Karpas-422 (cell line): ENCODE measurements around the gene MMP14. TPM values are rescaled to one million over a fixed set of nuclear protein-coding genes. Genes with fewer than 3 reads are reported as not detected.

Source experiments
- DNase-seq: peaks from one replicate; pipeline ENCODE4 v3.0.0-alpha.2; 2015
- H2AFZ ChIP-seq: fragments of 200-600 bp; sonication (generic); 2 replicates; pipeline ENCODE4 v1.6.1; 2014; ENCODE audit warnings: antibody characterized with exemption, low read length, mixed read lengths
- H3K27ac ChIP-seq: fragments of 200-600 bp; sonication (generic); 2 replicates; pipeline ENCODE4 v1.5.1; 2014; ENCODE audit warnings: mild to moderate bottlenecking, low read length, moderate library complexity
- H3K27me3 ChIP-seq: fragments of 200-600 bp; sonication (generic); 2 replicates; pipeline ENCODE4 v1.6.1; 2014; ENCODE audit warnings: low read length, mixed read lengths
- H3K36me3 ChIP-seq: fragments of 200-600 bp; sonication (generic); 2 replicates; pipeline ENCODE4 v1.6.1; 2014; ENCODE audit warnings: low read length, mixed read lengths; ENCODE audit not compliant: insufficient read depth
- H3K4me1 ChIP-seq: fragments of 200-600 bp; sonication (generic); 2 replicates; pipeline ENCODE4 v1.6.1; 2014; ENCODE audit warnings: mild to moderate bottlenecking, low read length, mixed read lengths
- H3K4me2 ChIP-seq: fragments of 200-600 bp; sonication (generic); 2 replicates; pipeline ENCODE4 v1.6.1; 2014; ENCODE audit warnings: low read length, low read depth, mild to moderate bottlenecking; ENCODE audit not compliant: poor library complexity, severe bottlenecking
- H3K4me3 ChIP-seq: fragments of 200-600 bp; sonication (generic); 2 replicates; pipeline ENCODE4 v1.5.1; 2014; ENCODE audit warnings: mild to moderate bottlenecking, antibody characterized with exemption, low read length, mixed read lengths
- H3K79me2 ChIP-seq: fragments of 200-600 bp; sonication (generic); 2 replicates; pipeline ENCODE4 v1.6.1; 2014; ENCODE audit warnings: mild to moderate bottlenecking, low read length, mixed read lengths
- H3K9ac ChIP-seq: fragments of 200-600 bp; sonication (generic); 2 replicates; pipeline ENCODE4 v1.6.0; 2014; ENCODE audit warnings: low read length
- H3K9me2 ChIP-seq: fragments of 200-600 bp; sonication (generic), shearing (Covaris generic); replicated peaks from 2 replicates; pipeline ENCODE4 v1.6.0; 2014; ENCODE audit warnings: mild to moderate bottlenecking, low read length, moderate library complexity; ENCODE audit not compliant: insufficient read depth
- H3K9me3 ChIP-seq: fragments of 300-700, 200-600 bp; sonication (generic); 2 replicates; pipeline ENCODE4 v1.6.1; 2014; ENCODE audit warnings: low read length, mixed read lengths
- H4K20me1 ChIP-seq: fragments of 200-600 bp; sonication (generic); 2 replicates; pipeline ENCODE4 v1.6.1; 2014; ENCODE audit warnings: mild to moderate bottlenecking, antibody characterized with exemption, low read length, low read depth; ENCODE audit not compliant: insufficient read depth
- total RNA-seq: library from RNA; depleted of rRNA; stranded (reverse); fragments of >200 nt; shearing (Covaris generic); gene quantifications from 2 replicates; pipeline ENCODE4 v1.2.3, GENCODE V29; 2014; ENCODE audit warnings: low replicate concordance

Gene MMP14
- total RNA-seq, 1 experiment from 2014 or later = 1.9 TPM

- Histone ChIP-seq H3K27ac (no peak overlapping the region), H4K20me1 (no peaks in the 10 kb centered on the region), H3K9me2 (no peaks in the 10 kb centered on the region), H3K79me2 (no peaks in the 10 kb centered on the region), H3K27me3 (no peaks in the 10 kb centered on the region), H3K9ac (no peak overlapping the region), H3K4me2 (no peak overlapping the region), H3K4me3 (no peak overlapping the region), H3K36me3 (no peaks in the 10 kb centered on the region), H2AFZ (no peak overlapping the region), H3K4me1 (no peaks in the 10 kb centered on the region), H3K9me3 (no peaks in the 10 kb centered on the region)
- DNase-seq = no peak
Measured at GRCh38 chr14:22842211-22843122, 6.1 kb downstream of the MMP14 start.

GRCh38 chr14:22843123-22843925, 6.9 kb downstream of the MMP14 start:
- no peak overlapping the region for H3K27ac ChIP-seq
- no peak for DNase-seq
- H3K4me3 ChIP-seq = no peak overlapping the region
- no peaks in the 10 kb centered on the region for H3K9me2 ChIP-seq
- H3K4me1 ChIP-seq = no peaks in the 10 kb centered on the region
- no peaks in the 10 kb centered on the region for H3K9me3 ChIP-seq
- H3K9ac ChIP-seq = no peak overlapping the region
- no peaks in the 10 kb centered on the region for H4K20me1 ChIP-seq
- no peaks in the 10 kb centered on the region for H3K27me3 ChIP-seq
- no peaks in the 10 kb centered on the region for H3K36me3 ChIP-seq
- no peak overlapping the region for H3K4me2 ChIP-seq
- H3K79me2 ChIP-seq = no peaks in the 10 kb centered on the region
- no peak overlapping the region for H2AFZ ChIP-seq

- Histone ChIP-seq H3K9me2 (no peaks in the 10 kb centered on the region), H2AFZ (no peak overlapping the region), H4K20me1 (no peaks in the 10 kb centered on the region), H3K27me3 (no peaks in the 10 kb centered on the region), H3K27ac (no peak overlapping the region), H3K36me3 (no peaks in the 10 kb centered on the region), H3K4me1 (no peaks in the 10 kb centered on the region), H3K79me2 (no peaks in the 10 kb centered on the region), H3K9me3 (no peaks in the 10 kb centered on the region), H3K4me3 (no peak overlapping the region), H3K9ac (no peak overlapping the region), H3K4me2 (no peak overlapping the region)
- DNase-seq = no peak
Measured at GRCh38 chr14:22844221-22845102, 8.1 kb downstream of the MMP14 start.

- Histone ChIP-seq H3K4me3 (no peak overlapping the region), H3K79me2 (no peaks in the 10 kb centered on the region), H3K4me2 (no peak overlapping the region), H3K4me1 (no peaks in the 10 kb centered on the region), H3K9me2 (no peaks in the 10 kb centered on the region), H3K9ac (no peak overlapping the region), H3K27me3 (no peaks in the 10 kb centered on the region), H4K20me1 (no peaks in the 10 kb centered on the region), H3K27ac (no peak overlapping the region), H2AFZ (no peak overlapping the region), H3K9me3 (no peaks in the 10 kb centered on the region), H3K36me3 (no peaks in the 10 kb centered on the region)
- no peak for DNase-seq
Measured at GRCh38 chr14:22845103-22845394, 8.7 kb downstream of the MMP14 start.

GRCh38 chr14:22845821-22846625, 9.6 kb downstream of the MMP14 start:
- H3K4me1 ChIP-seq = no peaks in the 10 kb centered on the region
- H3K79me2 ChIP-seq = no peaks in the 10 kb centered on the region
- H3K9me3 ChIP-seq = no peaks in the 10 kb centered on the region
- no peak for DNase-seq
- no peaks in the 10 kb centered on the region for H3K36me3 ChIP-seq
- H2AFZ ChIP-seq = no peak overlapping the region
- no peak overlapping the region for H3K9ac ChIP-seq
- no peaks in the 10 kb centered on the region for H3K9me2 ChIP-seq
- H3K27me3 ChIP-seq = no peaks in the 10 kb centered on the region
- no peak overlapping the region for H3K27ac ChIP-seq
- no peak overlapping the region for H3K4me3 ChIP-seq
- H3K4me2 ChIP-seq = no peak overlapping the region
- no peaks in the 10 kb centered on the region for H4K20me1 ChIP-seq

- H3K4me1 ChIP-seq = no peaks in the 10 kb centered on the region
- no peaks in the 10 kb centered on the region for H3K9me2 ChIP-seq
- no peaks in the 10 kb centered on the region for H3K9me3 ChIP-seq
- DNase-seq = no peak
- H3K79me2 ChIP-seq = no peaks in the 10 kb centered on the region
- no peak overlapping the region for H3K9ac ChIP-seq
- no peaks in the 10 kb centered on the region for H3K27me3 ChIP-seq
- no peaks in the 10 kb centered on the region for H3K36me3 ChIP-seq
- no peak overlapping the region for H3K27ac ChIP-seq
- H3K4me3 ChIP-seq = no peak overlapping the region
- no peak overlapping the region for H3K4me2 ChIP-seq
- H2AFZ ChIP-seq = no peak overlapping the region
- no peaks in the 10 kb centered on the region for H4K20me1 ChIP-seq
Measured at GRCh38 chr14:22846811-22847307, 10.5 kb downstream of the MMP14 start.

- no peaks in the 10 kb centered on the region for H3K27me3 ChIP-seq
- no peaks in the 10 kb centered on the region for H3K9me2 ChIP-seq
- H3K9ac ChIP-seq = no peak overlapping the region
- H3K9me3 ChIP-seq = no peaks in the 10 kb centered on the region
- no peaks in the 10 kb centered on the region for H4K20me1 ChIP-seq
- H2AFZ ChIP-seq = no peak overlapping the region
- DNase-seq = no peak
- no peaks in the 10 kb centered on the region for H3K4me1 ChIP-seq
- no peak overlapping the region for H3K4me2 ChIP-seq
- no peak overlapping the region for H3K4me3 ChIP-seq
- no peak overlapping the region for H3K27ac ChIP-seq
- no peaks in the 10 kb centered on the region for H3K36me3 ChIP-seq
- H3K79me2 ChIP-seq = no peaks in the 10 kb centered on the region
Measured at GRCh38 chr14:22847661-22848341, 11.4 kb downstream of the MMP14 start.
